ENCODE data around the gene IL6R.
A peak's percentile ranks its signal among the peaks of the same experiment; 100 is the strongest.
"Not testable (repeated sequence)": the region's sequence is repeated elsewhere in the genome, so short reads cannot be mapped to it uniquely, and the experiment has no call there.

Gene IL6R

GRCh38 chr1:154406886-154407197, 1.7 kb downstream of the IL6R start:
- no peak for DNase-seq (ENCODE audit: low read depth, low spot score)

DNA sequence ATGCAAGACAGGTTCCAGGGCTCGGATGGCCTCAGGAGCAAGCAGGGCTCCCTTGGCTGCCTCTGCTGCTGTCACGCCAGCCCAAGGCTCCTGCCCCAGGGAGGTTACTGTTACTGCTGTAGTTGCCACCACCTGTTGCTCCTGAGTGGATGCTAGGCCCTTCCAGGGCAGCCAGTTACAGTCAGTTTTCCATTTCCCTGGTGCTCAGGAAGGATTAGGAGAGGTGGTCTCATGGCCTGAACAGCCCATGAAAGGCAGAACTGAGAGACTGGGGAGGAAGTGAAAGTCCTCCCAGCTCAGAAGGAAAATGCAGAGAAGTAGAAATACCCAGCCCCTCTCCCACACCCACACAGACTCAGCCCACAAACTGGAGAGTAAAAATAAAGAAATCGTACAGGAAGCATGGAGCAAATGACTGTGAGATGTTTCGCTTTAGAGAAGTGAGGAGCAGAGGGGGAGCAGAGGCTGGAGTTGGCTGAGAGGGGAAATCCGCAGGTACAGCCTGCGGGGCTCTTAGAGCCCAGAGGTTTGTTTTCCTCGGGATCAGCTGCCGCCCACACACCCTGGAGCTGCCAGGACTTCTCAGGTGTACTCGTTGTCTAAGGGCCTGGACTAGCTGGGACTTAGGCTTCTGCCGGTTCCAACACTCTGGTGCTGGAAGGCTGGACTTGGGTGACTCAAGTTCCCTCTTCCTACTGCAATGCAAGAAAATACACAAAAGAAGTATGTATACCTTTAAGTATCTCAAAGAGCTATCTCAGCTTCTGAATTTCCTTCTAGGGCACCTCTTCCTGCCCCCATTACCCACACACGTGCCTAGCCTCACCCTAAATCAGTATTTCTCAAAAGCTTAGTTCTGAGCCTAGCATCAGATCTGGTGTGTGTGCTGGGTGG, 2.3 kb downstream of the IL6R start:
- DNase-seq (ENCODE audit: low read depth, low spot score), result no peak

GRCh38 chr1:154408174-154408777, 3.1 kb downstream of the IL6R start:
- no peak for DNase-seq (ENCODE audit: low read depth, low spot score)

- DNase-seq (ENCODE audit: low read depth, low spot score), result no peak
Observed at GRCh38 chr1:154410185-154410827, 5.2 kb downstream of the IL6R start.

DNA sequence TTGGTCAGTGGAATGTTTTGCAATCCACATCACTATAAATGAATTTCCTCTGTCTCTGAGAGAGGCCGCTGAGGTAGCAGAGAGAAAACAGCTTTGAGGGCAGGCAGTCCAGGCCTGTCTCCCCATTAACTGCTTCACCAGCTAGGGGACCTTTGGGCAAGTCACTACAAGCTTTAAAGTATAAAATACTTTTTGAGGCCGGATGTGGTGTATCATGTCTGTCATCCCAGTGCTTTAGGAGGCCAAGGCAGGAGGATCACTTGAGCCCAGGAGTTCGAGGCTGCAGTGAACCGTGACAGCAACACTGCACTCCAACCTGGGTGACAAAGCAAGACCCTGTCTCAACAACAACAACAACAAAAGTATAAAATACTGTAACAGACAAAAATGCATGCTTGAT, 6.4 kb downstream of the IL6R start:
- no peak for DNase-seq (ENCODE audit: low read depth, low spot score)

DNA sequence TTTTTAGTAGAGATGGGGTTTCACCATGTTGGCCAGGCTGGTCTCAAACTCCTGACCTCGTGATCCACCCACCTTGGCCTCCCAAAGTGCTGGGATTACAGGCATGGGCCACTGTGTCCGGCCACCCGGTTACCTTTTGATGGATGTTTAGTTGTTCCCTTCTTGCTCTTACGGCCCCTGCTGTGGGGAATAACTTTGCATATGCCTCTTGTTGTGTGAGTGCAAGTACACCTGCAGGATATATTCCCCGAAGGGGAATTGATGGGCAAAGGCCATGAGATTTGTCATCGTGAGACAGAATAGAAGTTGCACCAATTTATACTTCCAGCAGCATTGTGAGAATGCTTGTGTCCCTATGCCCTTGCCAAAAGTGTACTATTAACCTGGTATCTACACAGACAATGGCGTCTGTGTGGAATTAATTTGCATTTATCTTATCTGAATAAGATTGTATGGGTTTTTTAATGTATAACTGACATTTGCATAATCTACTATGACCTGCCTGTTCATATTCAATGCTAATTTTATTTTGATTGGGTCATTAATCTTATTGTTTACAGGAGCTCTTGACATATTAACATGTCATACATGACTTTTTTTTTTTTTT, 8.1 kb downstream of the IL6R start:
- no peak for DNase-seq (ENCODE audit: low read depth, low spot score)

DNA sequence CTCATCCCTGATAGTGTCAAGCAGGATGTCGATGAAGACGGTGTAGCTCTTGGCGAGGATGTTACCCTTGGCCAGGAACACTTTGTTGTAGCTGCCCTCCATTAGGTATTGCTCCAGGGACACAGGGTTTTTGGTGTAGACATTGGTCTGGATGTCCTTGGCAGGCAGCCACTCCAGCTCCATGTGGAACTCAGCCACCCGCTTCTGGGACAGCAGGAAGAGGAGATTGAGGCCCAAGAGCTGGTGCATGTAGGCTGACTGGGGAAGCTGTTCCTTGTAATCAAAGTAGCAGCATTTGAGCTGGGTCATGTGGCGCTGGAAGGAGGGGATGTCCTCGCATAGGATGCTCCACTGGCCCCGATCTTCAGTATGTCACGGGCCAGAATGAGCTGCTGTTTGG, 9.5 kb downstream of the IL6R start:
- no peak for DNase-seq (ENCODE audit: low read depth, low spot score)

DNA sequence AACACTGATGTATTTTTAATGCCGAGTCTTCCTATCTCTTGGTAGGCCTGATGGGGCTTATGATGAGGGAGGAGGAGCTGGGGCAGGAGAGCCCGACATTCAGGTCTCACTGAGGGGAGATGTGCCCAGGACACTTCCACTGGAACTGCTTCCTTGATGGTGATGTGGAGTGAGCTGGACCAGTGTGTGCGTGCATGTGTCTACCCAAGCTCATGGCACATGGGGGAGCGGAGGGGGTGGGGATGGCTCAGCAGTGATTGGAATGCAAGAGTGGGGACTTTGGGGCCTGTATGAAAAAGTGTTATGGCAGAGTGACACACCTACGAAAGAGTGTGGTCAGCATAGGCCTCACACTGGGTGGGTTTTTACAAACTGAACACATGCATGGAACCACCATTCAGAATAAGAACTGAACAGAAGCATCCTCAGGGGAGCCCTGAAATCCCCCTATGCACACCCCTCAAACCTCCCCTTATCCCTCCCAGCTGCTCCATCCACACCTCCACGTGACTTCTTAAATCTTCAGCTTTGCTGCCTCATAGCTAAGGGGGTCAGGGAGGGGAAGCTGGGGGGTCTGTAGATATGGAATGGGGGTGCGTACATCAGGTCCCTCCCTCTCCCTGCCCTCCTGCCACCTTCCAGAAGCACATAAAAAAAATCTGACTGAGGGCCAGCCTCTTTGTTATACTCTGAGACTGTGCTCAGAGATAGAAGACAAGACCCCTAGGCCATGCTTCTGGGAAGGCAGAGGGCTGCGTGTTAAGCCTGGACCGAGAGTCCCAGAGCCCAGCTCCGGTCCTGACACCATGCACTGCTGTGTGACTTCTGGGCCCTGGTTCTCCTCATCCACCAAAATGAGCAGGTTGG, 11.6 kb downstream of the IL6R start:
- no peak for DNase-seq (ENCODE audit: low read depth, low spot score)

DNA sequence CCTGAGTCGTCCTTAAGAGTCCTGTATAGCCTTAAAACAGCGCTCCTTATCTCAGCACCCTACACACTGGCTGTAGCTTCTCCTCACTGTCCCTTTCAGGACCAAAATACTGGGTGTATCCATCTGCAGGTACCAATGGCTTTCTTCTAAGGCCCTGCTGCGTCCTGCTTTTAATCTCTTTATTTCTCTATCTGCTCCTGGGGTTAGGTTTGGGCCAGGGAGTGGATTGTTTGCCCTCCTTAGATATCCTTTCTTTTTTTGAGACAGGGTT, 12.1 kb downstream of the IL6R start:
- no peak for DNase-seq (ENCODE audit: low read depth, low spot score)

GRCh38 chr1:154418062-154418921, 13.1 kb downstream of the IL6R start:
- DNase-seq (ENCODE audit: low read depth, low spot score), result no peak

GRCh38 chr1:154418923-154419619, 13.9 kb downstream of the IL6R start:
- no peak for DNase-seq (ENCODE audit: low read depth, low spot score)

DNA sequence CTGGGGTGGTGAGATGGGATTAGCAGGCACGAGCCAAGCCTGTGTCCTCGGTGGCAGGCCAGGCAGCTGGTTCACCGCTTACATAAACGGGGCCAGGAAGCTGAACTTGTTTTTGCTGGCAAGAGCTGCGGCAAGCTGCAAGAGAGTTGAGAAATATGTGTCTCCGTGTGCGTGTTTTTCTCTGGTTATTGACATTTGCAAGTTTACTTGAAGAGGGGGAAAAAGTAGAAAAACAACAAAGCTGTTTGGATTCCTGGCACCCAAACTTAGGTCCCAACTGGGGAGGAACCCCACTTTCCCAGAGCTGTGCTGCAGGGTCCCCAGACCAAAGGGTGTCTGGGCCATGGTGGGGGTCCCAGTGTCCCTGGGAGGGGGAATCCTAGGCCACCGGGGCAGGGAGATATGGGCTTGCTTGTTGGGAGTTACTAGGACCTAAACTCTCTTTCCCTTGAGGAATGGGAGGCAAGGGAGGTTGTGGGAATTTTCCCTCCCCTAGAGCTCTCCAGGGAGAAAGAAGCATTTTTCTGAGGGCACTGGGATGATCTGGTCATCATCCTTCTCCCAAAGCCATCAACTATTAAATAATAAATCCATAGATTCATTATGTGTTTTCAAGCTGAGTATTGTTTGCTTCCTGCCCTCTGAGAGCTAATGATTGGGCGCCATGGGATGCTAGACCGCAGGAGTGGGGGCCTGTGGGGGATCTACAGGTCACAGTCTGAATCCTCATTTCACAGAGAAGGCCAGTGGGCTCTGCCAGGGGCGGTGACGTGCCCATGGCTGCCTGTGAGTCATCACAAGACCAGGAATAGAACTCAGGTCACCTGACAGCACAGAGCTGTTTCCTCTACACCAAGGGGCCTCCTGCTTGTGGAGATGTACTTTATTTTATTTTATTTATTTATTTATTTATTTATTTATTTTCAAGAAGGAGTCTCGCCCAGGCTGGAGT, 14.8 kb downstream of the IL6R start:
- peak; percentile 98 for DNase-seq (ENCODE audit: low read depth, low spot score)

GRCh38 chr1:154420961-154421924, 16.1 kb downstream of the IL6R start:
- no peak for DNase-seq (ENCODE audit: low read depth, low spot score)

DNA sequence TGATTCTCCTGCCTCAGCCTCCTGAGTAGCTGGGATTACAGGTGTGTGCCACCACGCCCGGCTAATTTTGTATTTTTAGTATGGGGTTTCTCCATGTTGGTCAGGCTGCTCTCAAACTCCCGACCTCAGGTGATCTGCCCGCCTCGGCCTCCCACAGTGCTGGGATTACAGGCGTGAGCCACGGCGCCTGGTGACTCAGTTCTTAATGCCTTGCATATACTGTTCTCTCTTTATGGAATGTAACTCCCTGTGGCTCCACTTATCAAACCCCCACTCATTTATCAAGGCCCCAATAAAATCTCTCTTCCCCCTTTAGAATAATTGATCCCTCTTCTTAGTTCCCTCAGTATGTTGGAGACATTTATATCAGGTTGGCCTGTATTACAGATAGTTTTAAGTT, 16.9 kb downstream of the IL6R start:
- not testable (repeated sequence) for DNase-seq (ENCODE audit: low read depth, low spot score)

GRCh38 chr1:154422521-154422920, 17.4 kb downstream of the IL6R start:
- DNase-seq (ENCODE audit: low read depth, low spot score), result no peak

- no peak for DNase-seq (ENCODE audit: low read depth, low spot score)
Observed at GRCh38 chr1:154423304-154423987, 18.3 kb downstream of the IL6R start.

GRCh38 chr1:154423988-154424326, 18.8 kb downstream of the IL6R start:
- no peak for DNase-seq (ENCODE audit: low read depth, low spot score)
